ENCODE measurements around the gene EBF4.

DNA sequence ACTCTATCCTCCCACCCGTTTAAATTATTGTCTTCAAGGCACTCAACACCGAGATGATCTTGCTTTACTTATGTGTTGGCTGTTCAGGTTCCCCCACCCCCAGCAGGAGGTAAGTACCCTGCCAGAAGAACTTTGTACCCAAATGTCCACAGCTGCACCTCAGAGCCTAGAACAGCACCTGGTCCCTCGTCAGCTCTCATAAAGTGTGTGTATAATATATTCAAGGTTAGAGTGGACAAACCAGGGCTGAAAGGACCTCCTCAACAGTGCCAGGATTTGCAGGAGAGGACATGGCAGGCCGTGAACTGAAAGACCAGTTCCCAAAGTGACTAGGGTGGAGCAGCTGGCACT, 113.7 kb downstream of the EBF4 start:
- TF ChIP-seq POLR2A (IDR thresholded peaks at IDR 0.05), result no peak
- TF ChIP-seq, protein P1, sequence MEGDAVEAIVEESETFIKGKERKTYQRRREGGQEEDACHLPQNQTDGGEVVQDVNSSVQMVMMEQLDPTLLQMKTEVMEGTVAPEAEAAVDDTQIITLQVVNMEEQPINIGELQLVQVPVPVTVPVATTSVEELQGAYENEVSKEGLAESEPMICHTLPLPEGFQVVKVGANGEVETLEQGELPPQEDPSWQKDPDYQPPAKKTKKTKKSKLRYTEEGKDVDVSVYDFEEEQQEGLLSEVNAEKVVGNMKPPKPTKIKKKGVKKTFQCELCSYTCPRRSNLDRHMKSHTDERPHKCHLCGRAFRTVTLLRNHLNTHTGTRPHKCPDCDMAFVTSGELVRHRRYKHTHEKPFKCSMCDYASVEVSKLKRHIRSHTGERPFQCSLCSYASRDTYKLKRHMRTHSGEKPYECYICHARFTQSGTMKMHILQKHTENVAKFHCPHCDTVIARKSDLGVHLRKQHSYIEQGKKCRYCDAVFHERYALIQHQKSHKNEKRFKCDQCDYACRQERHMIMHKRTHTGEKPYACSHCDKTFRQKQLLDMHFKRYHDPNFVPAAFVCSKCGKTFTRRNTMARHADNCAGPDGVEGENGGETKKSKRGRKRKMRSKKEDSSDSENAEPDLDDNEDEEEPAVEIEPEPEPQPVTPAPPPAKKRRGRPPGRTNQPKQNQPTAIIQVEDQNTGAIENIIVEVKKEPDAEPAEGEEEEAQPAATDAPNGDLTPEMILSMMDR (IDR thresholded peaks at IDR 0.05 in 4 of 5, conservative IDR thresholded peaks at IDR 0.05 in 1 of 5), result no peak
